Neural cell (in vitro differentiated cells): ENCODE measurements around the gene SPATA31D3. TPM values are rescaled to one million over a fixed set of nuclear protein-coding genes. Genes with fewer than 3 reads are reported as not detected.

ENCODE experiments used
- H2AFZ ChIP-seq: fragments of 200-600, 300-800 bp; sonication (generic), shearing (Covaris generic); 2 replicates; pipeline ENCODE4 v1.6.0; 2014; ENCODE audit warnings: low read depth, mild to moderate bottlenecking, antibody characterized with exemption, low read length, moderate library complexity
- H3F3A ChIP-seq: fragments of 200-600 bp; shearing (Covaris generic); 2 replicates; pipeline ENCODE4 v1.6.1; 2016; ENCODE audit warnings: mild to moderate bottlenecking, moderate library complexity, mixed read lengths, antibody characterized with exemption, low read length; ENCODE audit not compliant: insufficient read depth, poor library complexity, severe bottlenecking
- H3K27ac ChIP-seq: fragments of 200-600, 300-800 bp; sonication (generic), shearing (Covaris generic); 2 replicates; pipeline ENCODE4 v1.5.1; 2014; ENCODE audit warnings: mild to moderate bottlenecking, low read length, moderate library complexity
- H3K27me3 ChIP-seq: fragments of 300-800, 200-600 bp; sonication (generic), shearing (Covaris generic); 2 replicates; pipeline ENCODE4 v1.6.0; 2014; ENCODE audit warnings: mild to moderate bottlenecking, low read depth, low read length, moderate library complexity; ENCODE audit not compliant: insufficient read depth
- H3K36me3 ChIP-seq: fragments of 300-800, 200-600 bp; sonication (generic), shearing (Covaris generic); 2 replicates; pipeline ENCODE4 v1.5.1; 2014; ENCODE audit warnings: mild to moderate bottlenecking, antibody characterized with exemption, low read length, moderate library complexity; ENCODE audit not compliant: insufficient read depth
- H3K4me2 ChIP-seq: fragments of 300-800, 200-600 bp; sonication (generic), shearing (Covaris generic); 2 replicates; pipeline ENCODE4 v1.6.0; 2014; ENCODE audit warnings: mild to moderate bottlenecking, low read length
- H3K4me3 ChIP-seq: fragments of 300-800, 200-600 bp; sonication (generic), shearing (Covaris generic); 2 replicates; pipeline ENCODE4 v1.5.1; 2014; ENCODE audit warnings: mild to moderate bottlenecking, low read length, moderate library complexity
- H3K79me2 ChIP-seq: fragments of 200-600 bp; shearing (Covaris generic); replicated peaks from 2 replicates; pipeline ENCODE4 v1.6.0; 2014; ENCODE audit warnings: mild to moderate bottlenecking, low read length, moderate library complexity; ENCODE audit not compliant: insufficient read depth
- H3K9ac ChIP-seq: fragments of 300-800, 200-600 bp; sonication (generic), shearing (Covaris generic); 2 replicates; pipeline ENCODE4 v1.6.1; 2016; ENCODE audit warnings: mild to moderate bottlenecking, low read length, mixed read lengths
- H3K9me2 ChIP-seq: fragments of 200-600 bp; shearing (Covaris generic); 2 replicates; pipeline ENCODE4 v1.6.1; 2016; ENCODE audit warnings: mild to moderate bottlenecking, low read length, mixed read lengths; ENCODE audit not compliant: insufficient read depth
- H3K9me3 ChIP-seq: fragments of 200-600, 300-800 bp; sonication (generic), shearing (Covaris generic); 2 replicates; pipeline ENCODE4 v1.6.1; 2016; ENCODE audit warnings: mild to moderate bottlenecking, mixed run types, low read length, moderate library complexity, mixed read lengths
- H4K20me1 ChIP-seq: fragments of 200-600 bp; shearing (Covaris generic); 2 replicates; pipeline ENCODE4 v1.6.1; 2016; ENCODE audit warnings: mild to moderate bottlenecking, mixed run types; ENCODE audit not compliant: insufficient read depth
- CTCF ChIP-seq: fragments of 450-650 bp; IDR thresholded peaks from 2 replicates; pipeline ENCODE4 v1.5.1; 2014; ENCODE audit warnings: antibody characterized with exemption, mild to moderate bottlenecking, moderate library complexity; ENCODE audit not compliant: poor library complexity, severe bottlenecking
- EP300 ChIP-seq: fragments of 450-650 bp; conservative IDR thresholded peaks from 2 replicates; pipeline ENCODE4 v1.6.1; 2014; ENCODE audit warnings: antibody characterized with exemption, mild to moderate bottlenecking, moderate library complexity; ENCODE audit not compliant: poor library complexity, severe bottlenecking
- EZH2 ChIP-seq: fragments of 200-600, 300-800 bp; shearing (Covaris generic), sonication (generic); IDR thresholded peaks from 2 replicates; pipeline ENCODE4 v1.6.1; 2014; ENCODE audit warnings: antibody characterized with exemption, low read length, borderline replicate concordance, mild to moderate bottlenecking; ENCODE audit not compliant: insufficient read depth, poor library complexity, severe bottlenecking
- MXI1 ChIP-seq: fragments of 450-650 bp; conservative IDR thresholded peaks from 2 replicates; pipeline ENCODE4 v1.6.1; 2014; ENCODE audit warnings: antibody characterized with exemption, mild to moderate bottlenecking; ENCODE audit not compliant: poor library complexity, severe bottlenecking
- POLR2AphosphoS5 ChIP-seq: IDR thresholded peaks from 2 replicates; pipeline ENCODE4 v1.6.1; 2012
- RAD21 ChIP-seq: fragments of 450-650 bp; conservative IDR thresholded peaks from 2 replicates; pipeline ENCODE4 v1.6.1; 2014; ENCODE audit warnings: antibody characterized with exemption, mild to moderate bottlenecking, moderate library complexity
- SMC3 ChIP-seq: fragments of 450-650 bp; conservative IDR thresholded peaks from 2 replicates; pipeline ENCODE4 v1.6.1; 2014; ENCODE audit warnings: antibody characterized with exemption, mild to moderate bottlenecking, moderate library complexity; ENCODE audit not compliant: poor library complexity
- TAF1 ChIP-seq: IDR thresholded peaks from 2 replicates; pipeline ENCODE4 v1.6.1; 2012; ENCODE audit warnings: low read depth
- polyA plus RNA-seq: library from polyadenylated mRNA; depleted of rRNA; stranded (reverse); fragments of >200 nt; gene quantifications from 2 replicates; pipeline ENCODE4 v1.2.3, GENCODE V29; 2014
- TF ChIP-seq, protein P1 (sequence below): IDR thresholded peaks from 2 replicates; pipeline ENCODE4 v1.6.1; 2012; ENCODE audit warnings: borderline replicate concordance

SPATA31D3 gene
- polyA plus RNA-seq, 1 donor from 2014 or later = not detected

DNA sequence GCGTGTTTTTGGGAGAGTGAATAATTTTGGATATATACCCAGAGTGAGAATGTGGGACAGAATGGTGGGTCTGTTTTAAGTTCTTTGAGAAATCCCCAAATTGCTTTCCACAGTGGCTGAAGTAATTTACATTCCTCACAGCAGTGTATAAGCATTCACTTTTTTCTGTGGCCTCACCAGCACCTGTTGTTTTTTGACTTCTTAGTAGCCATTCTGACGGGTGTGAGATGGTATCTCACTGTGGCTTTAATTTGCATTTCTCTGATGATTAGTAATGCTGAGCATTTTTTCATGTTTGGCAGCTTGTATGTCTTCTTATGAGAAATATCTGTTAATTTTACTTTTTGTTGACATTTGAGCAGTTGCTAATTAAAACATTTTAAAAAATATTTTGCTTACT is 35.9 kb downstream of the SPATA31D3 start:
- Histone ChIP-seq H3K79me2 (no peaks in the 10 kb centered on the region), H3K9me2 (no peaks in the 10 kb centered on the region), H3K27ac (no peak overlapping the region), H3K4me3 (no peak overlapping the region), H3K36me3 (no peaks in the 10 kb centered on the region), H2AFZ (no peak overlapping the region), H3K9me3 (no peaks in the 10 kb centered on the region), H3K27me3 (no peaks in the 10 kb centered on the region), H4K20me1 (no peaks in the 10 kb centered on the region), H3F3A (no peaks in the 10 kb centered on the region), H3K4me2 (no peak overlapping the region), H3K9ac (no peak overlapping the region)
- TF ChIP-seq RAD21 (no peak), TAF1 (no peak), CTCF (no peak), SMC3 (no peak), EP300 (no peak)
- TF ChIP-seq, protein P1, sequence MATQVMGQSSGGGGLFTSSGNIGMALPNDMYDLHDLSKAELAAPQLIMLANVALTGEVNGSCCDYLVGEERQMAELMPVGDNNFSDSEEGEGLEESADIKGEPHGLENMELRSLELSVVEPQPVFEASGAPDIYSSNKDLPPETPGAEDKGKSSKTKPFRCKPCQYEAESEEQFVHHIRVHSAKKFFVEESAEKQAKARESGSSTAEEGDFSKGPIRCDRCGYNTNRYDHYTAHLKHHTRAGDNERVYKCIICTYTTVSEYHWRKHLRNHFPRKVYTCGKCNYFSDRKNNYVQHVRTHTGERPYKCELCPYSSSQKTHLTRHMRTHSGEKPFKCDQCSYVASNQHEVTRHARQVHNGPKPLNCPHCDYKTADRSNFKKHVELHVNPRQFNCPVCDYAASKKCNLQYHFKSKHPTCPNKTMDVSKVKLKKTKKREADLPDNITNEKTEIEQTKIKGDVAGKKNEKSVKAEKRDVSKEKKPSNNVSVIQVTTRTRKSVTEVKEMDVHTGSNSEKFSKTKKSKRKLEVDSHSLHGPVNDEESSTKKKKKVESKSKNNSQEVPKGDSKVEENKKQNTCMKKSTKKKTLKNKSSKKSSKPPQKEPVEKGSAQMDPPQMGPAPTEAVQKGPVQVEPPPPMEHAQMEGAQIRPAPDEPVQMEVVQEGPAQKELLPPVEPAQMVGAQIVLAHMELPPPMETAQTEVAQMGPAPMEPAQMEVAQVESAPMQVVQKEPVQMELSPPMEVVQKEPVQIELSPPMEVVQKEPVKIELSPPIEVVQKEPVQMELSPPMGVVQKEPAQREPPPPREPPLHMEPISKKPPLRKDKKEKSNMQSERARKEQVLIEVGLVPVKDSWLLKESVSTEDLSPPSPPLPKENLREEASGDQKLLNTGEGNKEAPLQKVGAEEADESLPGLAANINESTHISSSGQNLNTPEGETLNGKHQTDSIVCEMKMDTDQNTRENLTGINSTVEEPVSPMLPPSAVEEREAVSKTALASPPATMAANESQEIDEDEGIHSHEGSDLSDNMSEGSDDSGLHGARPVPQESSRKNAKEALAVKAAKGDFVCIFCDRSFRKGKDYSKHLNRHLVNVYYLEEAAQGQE = no peak

GRCh38 chr9:81980568-81980967 is 37.3 kb downstream of the SPATA31D3 start:
- no peak overlapping the region for H2AFZ ChIP-seq
- no peak overlapping the region for H3K4me3 ChIP-seq
- H3K9me3 ChIP-seq = no peaks in the 10 kb centered on the region
- H3K27me3 ChIP-seq = no peaks in the 10 kb centered on the region
- TF ChIP-seq POLR2AphosphoS5 (no peak), MXI1 (no peak), SMC3 (no peak), CTCF (no peak), EP300 (no peak), TAF1 (no peak), EZH2 (no peak), RAD21 (no peak)
- TF ChIP-seq, protein P1 = no peak
- no peaks in the 10 kb centered on the region for H3K36me3 ChIP-seq
- H3F3A ChIP-seq = no peaks in the 10 kb centered on the region
- no peak overlapping the region for H3K4me2 ChIP-seq
- no peaks in the 10 kb centered on the region for H3K9me2 ChIP-seq
- H3K27ac ChIP-seq = no peak overlapping the region
- H3K79me2 ChIP-seq = no peaks in the 10 kb centered on the region
- no peak overlapping the region for H3K9ac ChIP-seq
- no peaks in the 10 kb centered on the region for H4K20me1 ChIP-seq
